Stimulated activated CD8-positive, alpha-beta memory T cell treated with anti-CD3 and anti-CD28 coated beads, Interleukin-15, amount 100 ng/mL, for 48 hours (primary cell): ENCODE measurements around the gene CLSTN2.

Source experiments
- DNase-seq, 2 donors: peaks; one replicate each; pipeline ENCODE4 v3.0.0-alpha.2; 2020; ENCODE audit warnings: low read depth in 2 of 2

Gene CLSTN2

DNA sequence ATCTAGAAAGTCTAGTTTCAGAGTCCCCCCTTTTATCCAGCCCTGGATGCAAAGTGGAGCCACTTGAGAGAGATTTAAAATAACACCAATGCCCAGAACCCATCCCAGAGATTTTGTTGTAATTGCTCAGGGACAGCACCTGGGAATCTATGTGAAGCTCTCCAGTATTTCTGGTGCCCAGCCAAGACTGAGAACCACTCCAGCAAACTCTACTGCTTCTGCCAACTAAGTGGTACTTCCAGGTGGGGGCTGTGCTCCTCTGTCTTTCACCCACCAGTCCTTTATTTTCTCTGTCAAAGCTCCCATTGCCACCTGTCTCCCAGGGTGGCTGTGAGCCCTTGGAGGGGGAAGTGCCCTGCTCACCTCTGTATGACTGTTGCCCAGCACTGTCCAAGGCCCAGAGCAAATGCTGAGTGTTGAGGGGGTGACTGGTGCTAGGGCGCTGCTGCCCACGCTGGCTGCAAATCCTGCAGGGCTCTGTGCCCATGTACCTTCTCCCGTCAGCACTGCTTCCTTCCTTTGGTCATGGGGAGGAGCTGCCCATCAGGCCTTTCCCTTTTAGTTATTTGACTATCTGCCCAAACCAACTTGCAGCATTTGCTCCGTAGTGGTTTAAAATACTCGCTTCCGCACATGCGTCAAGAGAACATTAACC, 9.4 kb downstream of the CLSTN2 start:
- no peak for DNase-seq

DNA sequence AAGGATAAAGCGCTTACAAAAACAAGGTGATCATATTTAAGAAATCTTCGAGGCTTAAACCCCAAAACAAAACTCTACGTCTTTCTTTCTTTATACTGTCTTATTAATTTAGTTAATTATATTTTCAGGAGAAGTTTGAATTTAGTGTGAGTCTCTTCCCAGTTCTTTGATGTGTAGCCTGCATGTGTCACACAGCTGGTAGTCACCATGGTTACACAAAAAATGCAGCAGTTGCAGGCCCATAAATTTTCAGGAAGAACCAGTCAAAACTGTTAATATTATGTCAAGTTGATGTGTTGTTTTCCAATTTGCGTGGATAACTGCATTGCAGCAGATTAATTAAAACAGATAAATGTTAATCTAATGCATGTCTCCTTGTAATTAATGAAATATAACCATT, 10.4 kb downstream of the CLSTN2 start:
- no peak for DNase-seq

DNA sequence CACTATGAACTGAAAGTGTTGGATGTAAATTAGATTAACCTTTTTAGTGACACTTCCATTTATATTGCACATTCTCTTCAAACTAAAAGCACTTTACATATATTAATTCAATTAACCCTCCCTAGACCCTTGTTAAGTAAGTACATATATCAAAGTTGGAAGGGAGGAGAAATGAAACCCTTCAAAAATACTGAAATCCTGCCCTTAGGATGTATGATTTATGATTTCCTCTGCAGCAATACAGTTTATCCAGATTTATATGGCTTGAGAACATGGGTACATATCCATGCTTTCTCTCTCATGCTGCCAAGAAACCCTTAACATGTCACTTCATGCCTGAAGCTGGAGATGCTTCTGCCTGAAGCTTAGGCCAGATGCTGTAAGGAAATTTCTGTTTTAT, 11.0 kb downstream of the CLSTN2 start:
- no peak for DNase-seq

DNA sequence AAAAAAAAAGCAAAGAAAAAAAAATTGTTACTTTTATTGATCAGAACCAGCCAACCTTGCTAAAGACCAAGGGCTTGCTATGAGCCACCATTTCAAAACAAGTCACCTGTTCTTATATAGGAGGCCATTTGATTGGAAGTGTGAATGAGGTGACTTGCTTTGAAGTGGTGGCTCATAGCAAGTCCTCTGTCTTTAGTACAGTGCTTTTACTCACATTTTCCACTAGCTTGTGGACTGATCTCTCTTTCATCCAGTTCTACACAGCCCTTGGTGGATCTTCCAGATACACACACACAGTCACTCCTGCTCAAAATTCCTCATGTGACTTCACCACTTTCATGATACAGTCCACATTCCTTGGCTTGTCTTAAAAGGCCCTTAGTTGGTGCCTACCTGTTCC, 13.5 kb downstream of the CLSTN2 start:
- DNase-seq: no peak

DNA sequence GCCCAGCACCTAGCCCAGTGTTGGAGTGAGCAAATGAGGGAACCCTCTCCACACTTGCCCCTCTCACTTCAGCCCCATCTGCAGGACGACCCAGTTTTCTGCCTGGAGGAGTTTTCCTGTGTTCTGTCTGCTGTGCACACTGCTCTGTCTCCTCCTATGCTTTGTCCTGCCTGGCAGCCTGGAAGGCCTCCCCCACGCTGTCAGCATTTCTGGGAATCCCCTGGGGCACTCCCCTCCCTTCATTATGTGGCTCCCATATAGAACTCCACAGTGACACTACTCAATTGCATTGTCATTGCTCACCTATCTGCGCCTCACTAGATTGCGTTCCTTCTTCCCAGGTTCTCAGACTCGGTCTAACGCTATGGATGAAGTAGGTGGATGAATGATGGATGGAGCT, 13.9 kb downstream of the CLSTN2 start:
- DNase-seq: no peak

DNA sequence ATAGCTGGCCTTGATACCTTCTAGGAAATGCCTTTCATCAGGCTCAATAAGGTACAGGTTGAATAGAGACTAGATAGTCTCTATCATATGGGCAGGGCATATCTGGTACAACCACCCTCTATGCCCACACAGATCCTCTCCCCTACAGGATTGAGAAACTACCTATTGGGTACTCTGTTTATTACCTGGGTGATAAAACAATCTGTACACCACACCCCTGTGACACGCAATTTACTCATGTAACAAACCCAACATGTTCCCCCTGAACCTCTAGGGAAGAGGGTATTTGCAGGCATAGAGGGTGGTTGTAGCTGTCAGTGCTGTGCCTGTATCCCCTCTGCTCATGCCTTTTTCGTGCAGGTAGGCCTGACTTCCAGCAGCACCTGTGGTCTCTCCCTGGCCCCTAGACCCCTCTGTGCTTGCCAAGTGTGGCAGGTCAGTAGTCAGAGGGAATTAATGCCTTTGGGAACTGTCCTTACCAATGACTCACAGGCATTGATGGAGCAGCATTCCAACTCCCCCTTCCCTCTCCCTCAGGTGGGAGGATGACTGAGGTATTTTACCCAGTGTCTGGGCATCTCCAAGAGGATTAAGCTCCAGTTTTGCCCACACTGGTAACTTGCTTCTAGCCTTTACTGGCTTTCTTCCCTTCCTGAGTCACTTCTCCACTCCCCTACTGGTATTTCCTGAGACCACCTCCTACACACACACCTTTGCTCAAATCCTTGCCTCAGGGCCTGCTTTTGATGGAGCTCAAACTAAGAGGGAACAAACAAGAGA, 18.3 kb downstream of the CLSTN2 start:
- DNase-seq: no peak

DNA sequence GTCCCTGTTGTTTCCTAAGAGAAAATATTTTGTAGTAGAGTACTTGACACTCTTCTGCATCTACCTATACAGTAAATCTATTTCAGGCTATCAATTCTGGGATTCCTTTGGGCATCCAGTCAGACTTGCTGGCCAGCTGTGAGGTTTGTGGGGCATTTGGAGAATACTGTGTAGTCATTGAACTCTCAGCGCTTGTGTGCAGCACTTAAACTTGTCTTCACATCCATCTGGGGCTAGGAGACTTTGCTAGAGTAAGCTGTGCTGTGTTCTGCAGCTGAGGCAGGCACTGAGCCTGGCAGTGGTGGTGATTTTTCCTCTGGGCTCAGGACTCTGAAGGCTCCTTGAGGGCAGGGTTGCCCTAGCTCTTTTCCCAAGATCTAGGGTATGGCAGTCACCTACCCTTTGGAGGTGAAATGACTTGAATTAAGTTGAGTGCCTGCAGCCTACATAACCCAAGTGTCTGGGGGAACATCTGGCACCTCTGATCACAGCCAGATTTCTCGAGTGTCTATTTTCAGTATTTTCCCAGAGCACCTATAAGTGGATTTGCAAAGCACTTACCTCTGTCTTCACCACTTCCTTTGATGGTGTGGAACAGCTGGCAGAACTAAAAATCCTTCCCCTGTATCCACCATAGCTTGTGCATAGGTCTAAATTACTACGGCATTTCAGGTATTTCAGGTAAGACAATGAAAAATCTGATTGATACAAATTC, 19.3 kb downstream of the CLSTN2 start:
- no peak for DNase-seq

DNA sequence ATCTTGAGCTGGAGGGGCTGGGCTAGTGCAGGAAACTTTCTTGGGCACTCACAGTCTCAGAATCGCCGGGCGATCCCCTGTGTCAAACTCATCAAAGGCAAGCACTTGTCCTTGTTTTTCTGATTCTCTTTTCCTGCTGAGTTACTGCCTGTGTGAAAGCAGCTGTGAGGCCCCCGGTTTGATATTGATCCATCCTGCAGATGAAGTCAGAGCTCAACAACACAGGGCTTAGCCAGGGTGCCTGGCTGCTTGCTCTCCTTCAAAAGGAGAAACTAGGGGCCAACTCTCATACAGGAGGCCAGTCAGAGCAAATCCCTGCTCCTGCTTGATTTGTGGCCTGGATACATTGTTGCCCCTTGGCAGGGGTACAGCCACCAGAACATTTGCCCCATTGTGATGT, 22.9 kb downstream of the CLSTN2 start:
- DNase-seq: no peak

DNA sequence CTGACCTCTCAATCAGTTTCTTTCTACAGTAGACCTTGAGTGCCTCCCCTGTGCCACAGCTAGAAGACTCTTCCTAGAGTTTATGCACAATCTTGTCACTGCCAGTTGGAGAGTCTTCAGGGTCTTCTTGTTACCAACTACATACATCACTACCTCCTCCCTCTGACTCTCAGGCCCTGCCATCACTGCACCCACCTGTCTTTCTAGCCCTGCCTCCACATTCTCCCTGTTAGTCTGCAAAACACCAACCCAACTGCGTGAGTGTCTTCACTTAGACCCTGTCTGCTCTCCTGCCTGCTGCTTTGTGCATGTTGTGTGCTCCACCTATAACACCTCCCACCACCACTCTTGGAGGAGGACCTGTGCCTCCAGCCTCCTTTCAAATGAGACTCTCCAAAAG, 34.4 kb downstream of the CLSTN2 start:
- DNase-seq: no peak

DNA sequence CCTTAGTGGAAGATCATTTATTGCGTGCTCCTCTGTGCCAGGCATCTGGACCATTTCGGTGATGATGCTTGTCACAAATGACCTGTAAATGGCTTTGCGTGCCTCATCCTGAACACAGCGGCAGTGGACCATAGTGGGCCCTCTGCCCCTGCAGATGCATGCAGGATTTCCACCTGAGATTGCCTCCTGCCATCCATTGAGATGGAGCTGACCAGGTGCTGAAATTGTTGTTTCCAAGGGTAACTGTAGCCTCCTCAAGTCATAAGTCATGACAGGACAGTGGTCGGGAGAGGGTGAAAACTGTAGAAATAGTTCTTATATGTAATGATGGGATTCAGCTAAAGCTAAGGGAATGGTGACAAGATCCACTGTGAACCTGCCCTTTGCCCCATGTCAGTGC, 35.5 kb downstream of the CLSTN2 start:
- DNase-seq: no peak

DNA sequence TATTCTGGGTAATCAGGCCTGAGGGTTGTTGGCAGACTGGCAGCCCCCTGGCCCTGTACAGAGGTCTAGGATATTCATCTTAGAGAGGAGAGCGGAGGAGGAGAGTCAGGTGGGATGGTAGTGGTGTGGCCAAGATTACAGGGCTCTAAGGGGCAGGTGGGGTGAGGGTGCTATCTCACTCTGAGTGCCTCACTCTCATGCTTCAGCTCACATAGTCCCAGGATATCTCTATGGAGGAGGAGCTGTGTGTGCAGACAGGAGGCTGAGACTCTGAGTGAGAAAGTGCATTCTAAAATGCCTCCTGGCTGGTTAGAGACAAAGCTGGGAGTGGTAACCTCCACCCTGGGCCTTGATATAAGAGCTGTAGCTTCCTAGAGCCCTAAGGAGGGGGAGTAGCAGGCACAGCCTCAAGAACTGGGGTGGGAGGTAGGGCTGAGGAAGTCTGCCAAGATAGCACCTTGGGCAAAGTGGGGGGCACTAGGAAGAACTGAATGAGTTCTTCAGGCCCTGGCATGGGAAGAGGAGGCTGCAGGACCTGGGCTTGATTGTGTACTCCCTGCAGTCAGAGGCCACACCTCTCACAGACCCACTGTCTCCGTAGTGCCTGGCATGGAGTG, 39.9 kb downstream of the CLSTN2 start:
- no peak for DNase-seq

DNA sequence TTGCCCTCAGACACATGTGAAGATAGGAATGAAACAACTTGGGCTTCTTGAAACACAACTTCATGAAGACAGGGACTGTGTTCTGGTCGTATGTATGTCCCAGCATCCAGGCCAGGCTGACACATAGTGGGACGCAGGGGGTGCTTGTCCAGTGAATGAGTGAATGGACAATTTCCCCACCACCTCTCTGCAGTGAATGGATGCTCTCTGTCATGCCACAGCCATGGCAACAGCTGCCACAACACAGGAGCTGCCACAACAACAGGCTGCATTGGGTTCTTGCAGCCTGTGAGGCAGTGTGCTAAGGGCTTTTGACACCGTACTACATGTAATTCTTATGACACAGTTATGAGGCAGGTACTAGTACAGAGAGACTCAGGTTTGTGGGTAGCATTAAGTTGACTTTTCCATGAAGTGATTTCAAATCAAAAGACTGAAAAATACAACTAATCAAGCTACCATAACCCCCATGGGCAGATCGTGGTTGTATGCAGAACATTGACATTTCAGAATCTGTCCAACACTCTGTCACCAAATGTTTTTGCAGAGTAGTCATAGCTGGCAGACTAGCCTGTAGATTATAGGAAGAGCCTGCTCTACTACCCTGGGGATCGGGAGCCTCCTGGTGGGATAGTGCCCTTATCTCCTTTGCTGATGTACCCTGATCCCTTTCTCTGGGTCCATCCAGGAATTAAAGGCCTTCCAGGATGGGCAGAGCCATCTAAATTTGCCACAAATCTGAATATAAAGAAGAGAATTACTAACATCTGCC, 40.8 kb downstream of the CLSTN2 start:
- no peak for DNase-seq

DNA sequence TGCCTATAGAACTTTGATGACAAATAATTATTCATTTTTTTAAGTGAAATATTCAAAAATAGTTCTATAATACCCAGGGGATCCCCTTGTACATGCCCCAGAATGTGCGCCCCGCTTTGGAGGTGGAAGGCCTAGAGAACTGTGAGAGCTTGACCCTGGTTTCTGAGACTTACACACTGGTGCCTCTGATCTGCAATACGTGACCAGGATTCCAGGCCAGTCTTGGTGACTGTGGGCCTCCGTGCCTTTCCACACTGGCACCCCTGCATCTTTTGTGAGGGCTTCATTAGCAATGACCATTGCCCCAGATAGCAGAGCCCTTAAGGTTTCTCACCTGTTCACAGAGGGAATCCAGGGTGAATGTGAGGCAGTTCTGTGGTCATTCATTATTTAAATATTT, 44.0 kb downstream of the CLSTN2 start:
- no peak for DNase-seq

DNA sequence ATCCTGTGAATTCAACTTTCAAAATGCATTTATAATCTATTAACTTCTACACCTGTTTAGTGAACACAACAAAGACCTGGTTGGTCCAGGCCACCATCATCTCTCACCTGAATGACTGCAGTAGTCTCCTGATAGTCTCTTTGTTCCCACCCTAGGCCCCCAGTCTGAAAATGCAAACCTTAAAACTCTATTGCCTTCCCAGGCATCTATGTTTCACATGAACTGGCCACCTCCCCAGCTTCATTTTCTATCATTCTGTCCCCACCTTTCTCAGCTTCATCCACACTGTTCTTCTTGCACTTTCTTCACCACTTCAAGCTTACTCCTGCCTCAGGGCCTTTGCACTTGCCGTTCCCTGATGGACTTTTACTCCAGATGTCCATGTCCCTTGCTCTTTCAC, 45.0 kb downstream of the CLSTN2 start:
- DNase-seq: no peak

DNA sequence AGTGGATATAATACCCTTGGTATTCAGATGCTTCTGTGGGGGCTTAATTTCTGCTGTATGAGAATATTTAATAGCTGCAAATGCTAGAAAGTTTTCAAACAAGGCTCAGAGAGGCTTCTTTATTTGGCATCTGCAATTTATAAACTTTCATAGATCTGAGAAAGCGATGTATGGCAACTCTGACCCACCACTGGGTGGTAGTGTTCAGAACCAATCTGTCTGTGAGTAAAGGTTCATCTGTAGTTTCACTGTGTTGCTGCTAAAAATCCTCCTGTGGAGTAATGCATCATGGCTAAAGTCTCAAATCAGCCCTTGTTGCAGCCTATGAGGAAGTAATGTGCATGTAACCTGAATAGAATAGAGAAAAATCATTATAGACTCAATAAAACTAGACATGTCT, 47.4 kb downstream of the CLSTN2 start:
- DNase-seq: no peak

DNA sequence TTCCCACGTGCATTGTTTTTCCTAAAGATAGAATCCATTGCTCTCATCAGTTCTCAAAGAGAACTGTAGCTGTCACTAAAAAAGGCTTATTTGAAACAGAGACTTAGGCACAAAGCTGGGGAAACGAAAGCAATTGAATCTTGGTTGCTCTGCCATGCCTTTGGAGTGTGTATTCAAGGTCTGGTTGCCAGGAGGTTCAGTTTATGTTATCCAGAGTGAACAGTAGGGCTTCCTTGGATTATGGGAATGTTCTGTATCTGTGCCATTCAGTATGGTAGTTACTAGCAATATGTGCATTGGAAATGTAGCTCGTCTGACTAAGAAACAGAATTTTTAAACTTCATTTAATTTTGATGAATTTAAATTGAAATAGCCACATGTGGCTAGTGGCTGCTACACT, 50.6 kb downstream of the CLSTN2 start:
- DNase-seq: no peak

DNA sequence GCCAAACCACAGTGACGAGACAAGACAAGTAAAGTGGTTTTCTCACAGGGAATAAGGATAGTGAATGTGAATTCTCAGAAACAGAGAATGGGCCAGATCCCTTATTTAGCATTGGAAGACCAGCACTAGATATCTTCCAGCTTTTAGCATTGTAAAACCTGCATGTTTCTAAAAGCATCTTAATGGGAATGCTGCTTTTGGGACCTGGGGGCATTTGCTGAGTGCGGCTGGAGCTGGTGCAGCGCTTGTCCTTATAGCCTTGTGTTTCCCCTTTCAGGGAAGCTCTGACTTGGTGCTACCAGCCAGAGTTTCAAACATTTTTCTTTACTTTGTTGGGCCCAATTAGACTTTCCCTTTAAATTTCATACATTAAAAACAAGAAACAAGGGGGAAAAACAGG, 52.9 kb downstream of the CLSTN2 start:
- DNase-seq: no peak

DNA sequence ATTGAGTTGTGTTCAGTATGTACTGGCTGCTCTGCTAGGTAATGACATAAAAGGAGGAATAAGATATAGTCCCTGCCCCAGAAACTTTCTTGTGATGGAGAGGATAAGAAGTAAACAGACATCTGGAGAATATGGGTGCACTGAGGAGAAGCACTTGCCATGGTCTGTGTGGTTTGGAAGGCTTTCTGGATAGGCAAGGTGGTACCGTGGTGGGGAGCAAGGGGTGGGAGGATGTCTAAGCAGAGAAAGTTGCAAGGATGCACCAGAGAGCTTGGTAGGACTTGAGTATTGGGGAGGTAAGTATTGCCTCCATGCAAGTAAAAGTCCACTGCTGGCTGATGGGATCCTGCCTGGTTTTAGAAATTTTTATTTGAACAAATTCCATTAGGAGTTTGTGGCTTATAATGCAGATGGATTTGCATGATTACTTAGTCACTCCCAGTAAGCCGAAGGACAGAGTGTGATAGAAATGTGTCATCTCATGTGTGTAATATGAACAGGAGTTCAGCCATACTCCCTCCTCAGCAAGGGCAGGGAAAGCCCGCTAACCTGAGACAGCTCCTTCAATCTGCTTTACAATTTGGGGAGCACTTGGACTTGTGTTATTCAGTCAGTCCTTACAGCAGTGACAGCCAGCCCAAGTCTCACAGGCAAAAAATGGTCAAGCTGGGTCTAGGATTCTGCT, 53.6 kb downstream of the CLSTN2 start:
- no peak for DNase-seq

DNA sequence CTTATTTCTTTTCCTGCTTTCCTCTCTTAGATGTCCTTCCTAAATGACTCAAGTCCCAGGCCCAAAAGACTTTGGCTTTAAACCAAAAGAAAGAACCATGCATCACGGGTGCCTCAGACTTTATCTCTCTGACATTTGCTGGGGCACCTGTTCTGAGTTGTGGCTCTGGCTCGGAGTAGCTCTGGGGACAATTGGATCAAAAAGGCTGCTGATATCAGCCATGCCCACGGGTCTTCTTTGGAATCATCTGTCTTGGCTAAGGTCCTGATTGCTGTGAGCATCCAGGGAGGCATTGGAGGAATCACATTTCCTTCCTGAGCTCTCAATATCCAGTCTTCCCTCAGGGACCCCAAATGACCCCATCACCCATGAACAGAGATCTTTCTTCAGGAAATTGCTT, 59.9 kb downstream of the CLSTN2 start:
- DNase-seq: no peak

DNA sequence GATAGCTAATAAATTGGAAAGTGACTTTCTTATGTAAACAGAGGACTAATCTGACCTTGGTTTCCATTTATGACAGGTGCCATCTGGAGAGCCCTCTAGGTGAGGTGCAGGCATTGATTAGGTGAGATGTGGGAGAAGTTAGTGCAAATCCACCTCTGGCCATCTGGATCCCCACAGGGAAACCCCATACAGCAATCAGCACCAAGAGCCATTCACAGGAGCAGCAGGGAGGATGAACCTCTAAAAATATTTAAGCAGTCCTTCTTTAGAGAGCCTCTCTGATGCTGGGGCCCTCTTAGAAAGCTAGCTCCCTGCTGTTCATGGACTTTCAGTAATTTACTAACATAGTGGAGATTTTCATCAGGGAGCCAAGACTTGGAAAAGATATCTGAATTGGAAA, 69.3 kb downstream of the CLSTN2 start:
- no peak for DNase-seq

DNA sequence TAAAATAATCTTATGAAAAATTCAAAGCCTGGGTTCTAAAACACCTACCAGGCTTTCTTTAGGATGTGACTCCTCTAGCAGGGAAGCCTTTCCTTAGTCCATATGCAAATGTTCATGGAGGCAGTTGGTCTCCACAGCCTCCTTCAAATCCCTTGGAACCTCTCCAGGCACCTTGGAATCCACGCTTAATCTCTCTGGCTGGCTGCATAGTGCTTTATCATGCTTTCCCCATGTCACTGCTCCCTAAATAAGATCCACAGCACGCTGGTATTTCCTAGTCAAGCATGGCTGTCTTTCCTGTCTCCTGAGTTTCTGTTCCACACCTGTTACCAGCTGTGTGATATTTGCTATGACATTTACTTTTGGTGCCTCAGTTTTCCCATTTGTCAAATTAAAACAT, 71.3 kb downstream of the CLSTN2 start:
- DNase-seq: no peak
